HepG2 (cell line): ENCODE results near the gene TARS3. TPM values are rescaled to one million over a fixed set of nuclear protein-coding genes. Genes with fewer than 3 reads are reported as not detected.
A peak's percentile ranks its signal among the peaks of the same experiment; 100 is the strongest.

Experiments used
- FIP1L1 ChIP-seq: fragments of 200-400 bp; formaldehyde crosslinking; IDR thresholded peaks from 2 replicates; pipeline ENCODE4 v1.6.1; 2018; ENCODE audit warnings: low read depth, mild to moderate bottlenecking, low read length, moderate library complexity, borderline replicate concordance; ENCODE audit not compliant: insufficient read depth
- GLI4 ChIP-seq: sonication (generic); formaldehyde crosslinking; IDR thresholded peaks from 2 replicates; pipeline ENCODE4 v1.5.1; 2020; ENCODE audit warnings: missing genetic modification reagents, mild to moderate bottlenecking, moderate library complexity, borderline replicate concordance
- HDAC1 ChIP-seq: sonication (generic); formaldehyde crosslinking; IDR thresholded peaks from 2 replicates; pipeline ENCODE4 v1.5.1; 2020; ENCODE audit warnings: mild to moderate bottlenecking, missing genetic modification reagents
- IRX3 ChIP-seq: sonication (generic); formaldehyde crosslinking; IDR thresholded peaks from 2 replicates; pipeline ENCODE4 v1.8.1; 2023; ENCODE audit warnings: mild to moderate bottlenecking, low read depth, missing genetic modification reagents, borderline replicate concordance
- KDM6A ChIP-seq: IDR thresholded peaks from 2 replicates; pipeline ENCODE4 v1.6.1; 2016; ENCODE audit warnings: low read depth
- KLF11 ChIP-seq: IDR thresholded peaks from 2 replicates; pipeline ENCODE4 v1.6.1; 2016; ENCODE audit warnings: missing compliant biosample characterization
- NR2F2 ChIP-seq: IDR thresholded peaks from 2 replicates; pipeline ENCODE4 v1.6.1; 2012; ENCODE audit warnings: low read depth, inconsistent platforms, borderline replicate concordance
- SIN3A ChIP-seq: IDR thresholded peaks from 2 replicates; pipeline ENCODE4 v1.6.1; 2011; ENCODE audit warnings: low read depth, mild to moderate bottlenecking, control low read depth, low read length, borderline replicate concordance
- STAG1 ChIP-seq: sonication (generic); formaldehyde crosslinking; IDR thresholded peaks from 2 replicates; pipeline ENCODE4 v1.4.0; 2020; ENCODE audit warnings: missing genetic modification reagents
- ZBTB7A ChIP-seq: sonication (generic); formaldehyde crosslinking; IDR thresholded peaks from 2 replicates; pipeline ENCODE4 v1.8.0; 2022; ENCODE audit warnings: mild to moderate bottlenecking, missing genetic modification reagents
- ZC3H13 ChIP-seq: sonication (generic); formaldehyde crosslinking; IDR thresholded peaks from 2 replicates; pipeline ENCODE4 v1.8.1; 2023; ENCODE audit warnings: mild to moderate bottlenecking, missing genetic modification reagents, moderate library complexity
- ZNF44 ChIP-seq: sonication (generic); formaldehyde crosslinking; IDR thresholded peaks from 2 replicates; pipeline ENCODE4 v1.5.1; 2020; ENCODE audit warnings: mild to moderate bottlenecking, missing genetic modification reagents
- ZNF737 ChIP-seq: sonication (generic); formaldehyde crosslinking; IDR thresholded peaks from 2 replicates; pipeline ENCODE4 v1.5.0; 2020; ENCODE audit warnings: missing genetic modification reagents, mild to moderate bottlenecking, borderline replicate concordance
- polyA plus RNA-seq, 8 experiments: library from polyadenylated mRNA; depleted of rRNA in 3 of 8; stranded (reverse) in 7 of 8; unstranded in 1 of 8; fragments of >200 nt; fragmentation: Illumina TruSeq in 4 of 8; extraction: Trizol in 4 of 8; gene quantifications; 2 replicates each; pipeline versions ENCODE4 v1.2.1 to v1.2.3, GENCODE V29; 2011 to 2016; ENCODE audit warnings: low read depth in 4 of 8, missing spikeins in 1 of 8, mixed read lengths in 1 of 8; ENCODE audit not compliant: insufficient read depth in 1 of 8
- total RNA-seq, 5 experiments: library from RNA; depleted of rRNA; stranded (reverse); fragments of >200 nt; fragmentation: Illumina TruSeq; extraction: Trizol; gene quantifications; 2 replicates each; pipeline ENCODE4 v1.2.3, GENCODE V29; 2016; ENCODE audit warnings: low read depth in 1 of 5
- TF ChIP-seq, protein P1 (sequence below), 2 experiments: sonication (generic) in 1 of 2; formaldehyde crosslinking in 1 of 2; IDR thresholded peaks; 2 replicates each; pipeline versions ENCODE4 v1.5.1 to v1.6.1; 2011 to 2020; ENCODE audit warnings: borderline replicate concordance in 1 of 2, low read depth in 1 of 2, low read length in 1 of 2, mild to moderate bottlenecking in 1 of 2, missing genetic modification reagents in 1 of 2, moderate library complexity in 1 of 2
- TF ChIP-seq, protein P2 (sequence below): sonication (generic); formaldehyde crosslinking; IDR thresholded peaks from 2 replicates; pipeline ENCODE4 v1.4.0; 2020; ENCODE audit warnings: missing genetic modification reagents, borderline replicate concordance
- TF ChIP-seq, protein P3 (sequence below): sonication (generic); formaldehyde crosslinking; IDR thresholded peaks from 2 replicates; pipeline ENCODE4 v1.4.0; 2020; ENCODE audit warnings: mild to moderate bottlenecking, missing genetic modification reagents
- TF ChIP-seq, protein P4 (sequence below): IDR thresholded peaks from 2 replicates; pipeline ENCODE4 v1.6.1; 2016; ENCODE audit warnings: mild to moderate bottlenecking

TARS3 gene
- total and polyA plus RNA-seq, 2 of the 13 experiments (the other 11 are each of a cell fraction or from before 2014, with no cell fraction given), result 4.1 to 11.7 TPM

DNA sequence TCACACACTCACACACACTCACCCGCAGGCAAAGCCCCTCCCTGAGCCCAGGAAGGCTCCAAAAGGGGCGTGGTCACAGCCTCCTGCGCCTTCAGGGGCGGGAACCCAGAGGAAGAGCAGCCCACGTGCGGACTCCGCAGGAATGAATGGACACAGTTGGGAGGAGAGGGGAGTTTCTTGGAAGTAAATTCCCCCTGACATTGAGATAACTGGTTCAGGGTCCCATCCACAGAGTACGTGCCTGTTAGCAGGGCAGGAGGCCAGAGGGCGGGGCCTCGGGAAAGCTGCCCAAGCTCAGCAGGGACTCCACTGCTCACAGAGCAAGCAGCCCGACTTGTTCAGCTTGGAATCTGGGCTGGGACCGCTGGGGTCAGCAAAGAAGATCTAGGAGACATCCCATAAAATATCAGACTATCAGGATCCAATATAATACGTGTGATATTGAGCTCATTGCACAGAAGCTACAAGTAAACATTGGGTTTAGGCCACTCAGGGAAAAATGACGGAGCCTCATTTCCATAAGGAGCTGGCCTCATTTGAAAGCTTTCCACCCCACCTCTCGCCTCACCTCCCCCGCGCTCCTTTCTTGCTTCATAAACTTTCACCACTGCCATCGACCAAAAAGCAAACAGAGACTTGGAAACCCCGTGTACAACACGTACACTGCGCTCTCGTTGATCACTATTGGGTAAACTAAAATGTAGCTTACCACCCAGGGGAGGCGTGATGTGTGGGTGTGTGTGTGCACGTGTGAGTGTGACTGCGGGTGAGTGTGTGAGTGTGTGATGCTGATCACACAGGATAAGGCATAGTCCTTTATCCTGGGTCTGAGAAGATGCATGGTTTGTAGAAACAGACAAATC lies 108.1 kb downstream of the TARS3 start (continued):
- TF ChIP-seq FIP1L1 (no peak), ZC3H13 (CRISPR knock-in tag) (0 out of 2 replicates have a peak, but pooled peaks have one; percentile 35), ZNF44 (CRISPR knock-in tag) (no peak), ZBTB7A (peak; percentile 80; the same call in 1 of the 2 replicates), HDAC1 (CRISPR knock-in tag) (peak; percentile 74), KDM6A (CRISPR knock-in tag) (no peak), ZNF737 (CRISPR knock-in tag) (no peak), GLI4 (CRISPR knock-in tag) (0 out of 2 replicates have a peak, but pooled peaks have one; percentile 55), NR2F2 (no peak), STAG1 (CRISPR knock-in tag) (no peak), IRX3 (no peak), SIN3A (peak; percentile 55; the same call in 1 of the 2 replicates), KLF11 (CRISPR knock-in tag) (no peak; the same call in 1 of the 2 replicates)
- TF ChIP-seq, protein P1, sequence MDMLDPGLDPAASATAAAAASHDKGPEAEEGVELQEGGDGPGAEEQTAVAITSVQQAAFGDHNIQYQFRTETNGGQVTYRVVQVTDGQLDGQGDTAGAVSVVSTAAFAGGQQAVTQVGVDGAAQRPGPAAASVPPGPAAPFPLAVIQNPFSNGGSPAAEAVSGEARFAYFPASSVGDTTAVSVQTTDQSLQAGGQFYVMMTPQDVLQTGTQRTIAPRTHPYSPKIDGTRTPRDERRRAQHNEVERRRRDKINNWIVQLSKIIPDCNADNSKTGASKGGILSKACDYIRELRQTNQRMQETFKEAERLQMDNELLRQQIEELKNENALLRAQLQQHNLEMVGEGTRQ (IDR thresholded peaks at IDR 0.05; ENCODE audit: low read depth, low read length), result no peak
- TF ChIP-seq, protein P1 (CRISPR knock-in tag; IDR thresholded peaks at IDR 0.05; ENCODE audit: borderline replicate concordance), result 0 out of 2 replicates have a peak, but pooled peaks have one; percentile 22
- TF ChIP-seq, protein P2, sequence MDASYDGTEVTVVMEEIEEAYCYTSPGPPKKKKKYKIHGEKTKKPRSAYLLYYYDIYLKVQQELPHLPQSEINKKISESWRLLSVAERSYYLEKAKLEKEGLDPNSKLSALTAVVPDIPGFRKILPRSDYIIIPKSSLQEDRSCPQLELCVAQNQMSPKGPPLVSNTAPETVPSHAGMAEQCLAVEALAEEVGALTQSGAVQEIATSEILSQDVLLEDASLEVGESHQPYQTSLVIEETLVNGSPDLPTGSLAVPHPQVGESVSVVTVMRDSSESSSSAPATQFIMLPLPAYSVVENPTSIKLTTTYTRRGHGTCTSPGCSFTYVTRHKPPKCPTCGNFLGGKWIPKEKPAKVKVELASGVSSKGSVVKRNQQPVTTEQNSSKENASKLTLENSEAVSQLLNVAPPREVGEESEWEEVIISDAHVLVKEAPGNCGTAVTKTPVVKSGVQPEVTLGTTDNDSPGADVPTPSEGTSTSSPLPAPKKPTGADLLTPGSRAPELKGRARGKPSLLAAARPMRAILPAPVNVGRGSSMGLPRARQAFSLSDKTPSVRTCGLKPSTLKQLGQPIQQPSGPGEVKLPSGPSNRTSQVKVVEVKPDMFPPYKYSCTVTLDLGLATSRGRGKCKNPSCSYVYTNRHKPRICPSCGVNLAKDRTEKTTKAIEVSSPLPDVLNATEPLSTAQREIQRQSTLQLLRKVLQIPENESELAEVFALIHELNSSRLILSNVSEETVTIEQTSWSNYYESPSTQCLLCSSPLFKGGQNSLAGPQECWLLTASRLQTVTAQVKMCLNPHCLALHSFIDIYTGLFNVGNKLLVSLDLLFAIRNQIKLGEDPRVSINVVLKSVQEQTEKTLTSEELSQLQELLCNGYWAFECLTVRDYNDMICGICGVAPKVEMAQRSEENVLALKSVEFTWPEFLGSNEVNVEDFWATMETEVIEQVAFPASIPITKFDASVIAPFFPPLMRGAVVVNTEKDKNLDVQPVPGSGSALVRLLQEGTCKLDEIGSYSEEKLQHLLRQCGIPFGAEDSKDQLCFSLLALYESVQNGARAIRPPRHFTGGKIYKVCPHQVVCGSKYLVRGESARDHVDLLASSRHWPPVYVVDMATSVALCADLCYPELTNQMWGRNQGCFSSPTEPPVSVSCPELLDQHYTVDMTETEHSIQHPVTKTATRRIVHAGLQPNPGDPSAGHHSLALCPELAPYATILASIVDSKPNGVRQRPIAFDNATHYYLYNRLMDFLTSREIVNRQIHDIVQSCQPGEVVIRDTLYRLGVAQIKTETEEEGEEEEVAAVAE, result peak; percentile 26; the same call in 1 of the 2 replicates
- TF ChIP-seq, protein P3, sequence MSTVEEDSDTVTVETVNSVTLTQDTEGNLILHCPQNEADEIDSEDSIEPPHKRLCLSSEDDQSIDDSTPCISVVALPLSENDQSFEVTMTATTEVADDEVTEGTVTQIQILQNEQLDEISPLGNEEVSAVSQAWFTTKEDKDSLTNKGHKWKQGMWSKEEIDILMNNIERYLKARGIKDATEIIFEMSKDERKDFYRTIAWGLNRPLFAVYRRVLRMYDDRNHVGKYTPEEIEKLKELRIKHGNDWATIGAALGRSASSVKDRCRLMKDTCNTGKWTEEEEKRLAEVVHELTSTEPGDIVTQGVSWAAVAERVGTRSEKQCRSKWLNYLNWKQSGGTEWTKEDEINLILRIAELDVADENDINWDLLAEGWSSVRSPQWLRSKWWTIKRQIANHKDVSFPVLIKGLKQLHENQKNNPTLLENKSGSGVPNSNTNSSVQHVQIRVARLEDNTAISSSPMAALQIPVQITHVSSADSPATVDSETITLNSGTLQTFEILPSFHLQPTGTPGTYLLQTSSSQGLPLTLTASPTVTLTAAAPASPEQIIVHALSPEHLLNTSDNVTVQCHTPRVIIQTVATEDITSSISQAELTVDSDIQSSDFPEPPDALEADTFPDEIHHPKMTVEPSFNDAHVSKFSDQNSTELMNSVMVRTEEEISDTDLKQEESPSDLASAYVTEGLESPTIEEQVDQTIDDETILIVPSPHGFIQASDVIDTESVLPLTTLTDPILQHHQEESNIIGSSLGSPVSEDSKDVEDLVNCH (CRISPR knock-in tag), result no peak
- TF ChIP-seq, protein P4, sequence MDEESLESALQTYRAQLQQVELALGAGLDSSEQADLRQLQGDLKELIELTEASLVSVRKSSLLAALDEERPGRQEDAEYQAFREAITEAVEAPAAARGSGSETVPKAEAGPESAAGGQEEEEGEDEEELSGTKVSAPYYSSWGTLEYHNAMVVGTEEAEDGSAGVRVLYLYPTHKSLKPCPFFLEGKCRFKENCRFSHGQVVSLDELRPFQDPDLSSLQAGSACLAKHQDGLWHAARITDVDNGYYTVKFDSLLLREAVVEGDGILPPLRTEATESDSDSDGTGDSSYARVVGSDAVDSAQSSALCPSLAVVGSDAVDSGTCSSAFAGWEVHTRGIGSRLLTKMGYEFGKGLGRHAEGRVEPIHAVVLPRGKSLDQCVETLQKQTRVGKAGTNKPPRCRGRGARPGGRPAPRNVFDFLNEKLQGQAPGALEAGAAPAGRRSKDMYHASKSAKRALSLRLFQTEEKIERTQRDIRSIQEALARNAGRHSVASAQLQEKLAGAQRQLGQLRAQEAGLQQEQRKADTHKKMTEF, result peak; percentile 67; the same call in 1 of the 2 replicates
